Measurements from ENCODE around the gene FOXP1.

The FOXP1 gene

GRCh38 chr3:71398157-71398836, 185.2 kb downstream of the FOXP1 start:
- no peak for DNase-seq (ENCODE audit: low read depth)

GRCh38 chr3:71397726-71398125, 185.8 kb downstream of the FOXP1 start:
- no peak for DNase-seq (ENCODE audit: low read depth)

- DNase-seq (ENCODE audit: low read depth): no peak
These were observed 186.5 kb downstream of the FOXP1 start for GRCh38 chr3:71397046-71397445.

- DNase-seq (ENCODE audit: low read depth): no peak
These were observed 187.4 kb downstream of the FOXP1 start for GRCh38 chr3:71395927-71396695.

- no peak for DNase-seq (ENCODE audit: low read depth)
These were observed 188.1 kb downstream of the FOXP1 start for GRCh38 chr3:71395470-71395869.

- DNase-seq (ENCODE audit: low read depth): no peak
These were observed 189.8 kb downstream of the FOXP1 start for GRCh38 chr3:71393745-71394144.

GRCh38 chr3:71393093-71393492, 190.4 kb downstream of the FOXP1 start:
- DNase-seq (ENCODE audit: low read depth): no peak

GRCh38 chr3:71392251-71392650, 191.3 kb downstream of the FOXP1 start:
- DNase-seq (ENCODE audit: low read depth): no peak

GRCh38 chr3:71391361-71391760, 192.2 kb downstream of the FOXP1 start:
- no peak for DNase-seq (ENCODE audit: low read depth)

- DNase-seq (ENCODE audit: low read depth): no peak
These were observed 193.5 kb downstream of the FOXP1 start for GRCh38 chr3:71389911-71390573.

- no peak for DNase-seq (ENCODE audit: low read depth)
These were observed 194.3 kb downstream of the FOXP1 start for GRCh38 chr3:71389191-71389590.

- no peak for DNase-seq (ENCODE audit: low read depth)
These were observed 194.9 kb downstream of the FOXP1 start for GRCh38 chr3:71388535-71389120.

GRCh38 chr3:71387586-71387985, 195.9 kb downstream of the FOXP1 start:
- DNase-seq (ENCODE audit: low read depth): no peak

GRCh38 chr3:71384837-71385716, 198.5 kb downstream of the FOXP1 start:
- no peak for DNase-seq (ENCODE audit: low read depth)

GRCh38 chr3:71384388-71384787, 199.1 kb downstream of the FOXP1 start:
- DNase-seq (ENCODE audit: low read depth): no peak

- no peak for DNase-seq (ENCODE audit: low read depth)
These were observed 203.4 kb downstream of the FOXP1 start for GRCh38 chr3:71380096-71380495.

- DNase-seq (ENCODE audit: low read depth): no peak
These were observed 205.0 kb downstream of the FOXP1 start for GRCh38 chr3:71378509-71378908.

- DNase-seq (ENCODE audit: low read depth): no peak
These were observed 206.6 kb downstream of the FOXP1 start for GRCh38 chr3:71376911-71377310.

GRCh38 chr3:71376503-71376902, 207.0 kb downstream of the FOXP1 start:
- DNase-seq (ENCODE audit: low read depth): no peak

- no peak for DNase-seq (ENCODE audit: low read depth)
These were observed 208.9 kb downstream of the FOXP1 start for GRCh38 chr3:71374582-71374981.

GRCh38 chr3:71372911-71373637, 210.5 kb downstream of the FOXP1 start:
- DNase-seq (ENCODE audit: low read depth): no peak

All from activated T-cell treated with anti-CD3 and anti-CD28 coated beads for 48 hours (primary cell).